GM12873 (cell line): ENCODE data around the gene IDI1.

Experiments used
- TF ChIP-seq, protein P1 (sequence below): IDR thresholded peaks from 2 replicates; pipeline ENCODE4 v1.5.1; 2012; ENCODE audit warnings: low read depth, mild to moderate bottlenecking, moderate library complexity, low read length, control low read depth; ENCODE audit not compliant: insufficient read depth; ENCODE audit errors: missing control alignments

IDI1 gene

GRCh38 chr10:1015688-1016087 lies 33.2 kb downstream of the IDI1 start:
- TF ChIP-seq, protein P1, sequence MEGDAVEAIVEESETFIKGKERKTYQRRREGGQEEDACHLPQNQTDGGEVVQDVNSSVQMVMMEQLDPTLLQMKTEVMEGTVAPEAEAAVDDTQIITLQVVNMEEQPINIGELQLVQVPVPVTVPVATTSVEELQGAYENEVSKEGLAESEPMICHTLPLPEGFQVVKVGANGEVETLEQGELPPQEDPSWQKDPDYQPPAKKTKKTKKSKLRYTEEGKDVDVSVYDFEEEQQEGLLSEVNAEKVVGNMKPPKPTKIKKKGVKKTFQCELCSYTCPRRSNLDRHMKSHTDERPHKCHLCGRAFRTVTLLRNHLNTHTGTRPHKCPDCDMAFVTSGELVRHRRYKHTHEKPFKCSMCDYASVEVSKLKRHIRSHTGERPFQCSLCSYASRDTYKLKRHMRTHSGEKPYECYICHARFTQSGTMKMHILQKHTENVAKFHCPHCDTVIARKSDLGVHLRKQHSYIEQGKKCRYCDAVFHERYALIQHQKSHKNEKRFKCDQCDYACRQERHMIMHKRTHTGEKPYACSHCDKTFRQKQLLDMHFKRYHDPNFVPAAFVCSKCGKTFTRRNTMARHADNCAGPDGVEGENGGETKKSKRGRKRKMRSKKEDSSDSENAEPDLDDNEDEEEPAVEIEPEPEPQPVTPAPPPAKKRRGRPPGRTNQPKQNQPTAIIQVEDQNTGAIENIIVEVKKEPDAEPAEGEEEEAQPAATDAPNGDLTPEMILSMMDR, result no peak

GRCh38 chr10:1011696-1012095 lies 37.2 kb downstream of the IDI1 start:
- TF ChIP-seq, protein P1, result no peak

- TF ChIP-seq, protein P1, result no peak
Observed at GRCh38 chr10:1010703-1011102, 38.2 kb downstream of the IDI1 start.

GRCh38 chr10:1009071-1009494 lies 39.8 kb downstream of the IDI1 start:
- TF ChIP-seq, protein P1, result no peak

DNA sequence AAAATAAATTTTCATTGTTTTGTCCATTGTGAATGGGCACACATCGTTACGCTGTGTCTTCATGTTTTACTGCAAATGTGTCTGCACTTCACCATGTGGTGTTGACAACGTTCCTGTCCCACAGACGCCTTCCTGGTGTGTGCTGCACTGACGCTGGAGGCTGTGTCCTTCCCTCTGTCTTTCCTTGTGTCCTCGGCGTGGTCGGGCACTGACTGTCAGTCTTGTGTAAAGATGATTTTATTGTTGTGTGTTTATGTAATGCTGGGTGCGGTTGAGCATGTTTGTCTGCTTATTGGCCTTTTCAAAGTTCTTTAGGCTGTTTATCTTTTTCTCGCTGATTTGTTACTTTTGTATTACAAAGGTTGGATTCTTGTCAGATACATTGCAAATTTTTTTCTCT lies 41.3 kb downstream of the IDI1 start:
- TF ChIP-seq, protein P1, result no peak

DNA sequence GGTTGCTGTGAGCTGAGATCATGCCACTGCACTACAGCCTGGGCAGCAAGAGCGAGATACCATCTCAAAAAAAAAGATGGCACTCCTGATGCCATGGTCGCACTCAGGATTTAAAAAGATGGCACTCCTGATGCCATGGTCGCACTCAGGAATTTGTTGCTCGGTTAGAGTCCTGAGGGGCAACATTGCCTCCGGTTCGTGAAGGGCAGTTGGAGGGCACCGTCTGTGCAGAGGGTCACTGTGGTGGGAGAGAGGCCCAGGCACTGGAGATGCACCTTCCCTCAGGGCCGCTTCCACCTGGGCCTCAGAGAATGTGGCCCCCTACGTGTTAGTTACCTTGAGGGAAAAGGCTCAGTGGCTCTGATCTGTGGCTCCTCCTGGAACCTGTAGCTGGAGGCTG lies 42.3 kb downstream of the IDI1 start:
- TF ChIP-seq, protein P1, result no peak

GRCh38 chr10:1003884-1004670 lies 44.8 kb downstream of the IDI1 start:
- TF ChIP-seq, protein P1, result no peak
